HepG2 (cell line): ENCODE results near the gene TSR1. TPM values are rescaled to one million over a fixed set of nuclear protein-coding genes. Genes with fewer than 3 reads are reported as not detected.

ENCODE experiments used
- ATAC-seq: fragments of 200-7000 bp; cut with Tn5 transposase; 3 replicates; pipeline ENCODE4 v1.9.1; 2020; ENCODE audit warnings: mild to moderate bottlenecking, moderate library complexity
- BruUV-seq: library from RNA; stranded (reverse); fragments of 400-500 nt; replicated peaks from 2 replicates; lab custom pipeline; 2021; lab: Mats Ljungman, UMichigan
- CTCF ChIA-PET: fragments of 300-600 bp; formaldehyde crosslinking; extraction: SDS; loops from one replicate; lab custom pipeline; 2021; ENCODE audit warnings: low total read pairs, inconsistent platforms, low intra/inter-chr PET ratio; lab: Yijun Ruan, JAX
- POLR2A ChIA-PET: fragments of 350-600 bp; sonication (Branson Sonifier 250); formaldehyde crosslinking; loops from one replicate; lab custom pipeline; 2020; ENCODE audit warnings: antibody characterized with exemption, inconsistent platforms; lab: Yijun Ruan, JAX
- DNase-seq: peaks from one replicate; pipeline ENCODE4 v3.0.0-alpha.2; 2015; ENCODE audit warnings: low spot score
- FAIRE-seq: peaks from 3 replicates; lab custom pipeline; 2011; peaks lifted over from hg19 to GRCh38; lab: Jason Lieb, UNC
- H2AFZ ChIP-seq: one replicate; pipeline ENCODE4 v1.6.1; 2011; ENCODE audit warnings: low read length, inconsistent platforms
- H3K27ac ChIP-seq: fragments of 300-600 bp; 3 replicates; pipeline ENCODE4 v1.8.0; 2011; ENCODE audit warnings: mixed run types, mild to moderate bottlenecking, mixed read lengths, low read length, inconsistent platforms; ENCODE audit not compliant: insufficient read depth; ENCODE audit errors: extremely low read length
- H3K27me3 ChIP-seq, 2 experiments: fragments of 200-600 bp in 1 of 2; 2 replicates in 1 of 2; 3 replicates in 1 of 2; pipeline versions ENCODE4 v1.6.0 to v1.8.0; 2011; ENCODE audit warnings: low read length in 2 of 2, mild to moderate bottlenecking in 2 of 2, moderate library complexity in 2 of 2, inconsistent platforms in 1 of 2; ENCODE audit not compliant: insufficient read depth in 2 of 2, control insufficient read depth in 1 of 2
- H3K36me3 ChIP-seq, 2 experiments: fragments of 200-600 bp in 1 of 2; replicated peaks in 1 of 2; 2 replicates in 1 of 2; 3 replicates in 1 of 2; pipeline versions ENCODE4 v1.5.1 to v1.8.0; 2011; ENCODE audit warnings: low read length in 2 of 2, inconsistent platforms in 1 of 2; ENCODE audit not compliant: insufficient read depth in 2 of 2, control insufficient read depth in 1 of 2
- H3K4me1 ChIP-seq: 2 replicates; pipeline ENCODE4 v1.5.1; 2012; ENCODE audit warnings: low read length, inconsistent platforms; ENCODE audit not compliant: insufficient read depth
- H3K4me2 ChIP-seq: 2 replicates; pipeline ENCODE4 v1.6.0; 2011; ENCODE audit warnings: low read depth, low read length, inconsistent platforms
- H3K4me3 ChIP-seq, 3 experiments: fragments of 200-600 bp in 1 of 3; sonication (generic), shearing (Covaris generic) in 1 of 3; replicated peaks in 1 of 3; 2 replicates each; pipeline ENCODE4 v1.5.1; 2011 to 2016; ENCODE audit warnings: low read length in 3 of 3, inconsistent platforms in 2 of 3, low read depth in 2 of 3, mild to moderate bottlenecking in 2 of 3, control low read depth in 1 of 3, mixed read lengths in 1 of 3; ENCODE audit not compliant: insufficient read depth in 1 of 3
- H3K79me2 ChIP-seq: one replicate; pipeline ENCODE4 v1.6.1; 2011; ENCODE audit warnings: low read length, inconsistent platforms; ENCODE audit not compliant: insufficient read depth
- H3K9ac ChIP-seq: 2 replicates; pipeline ENCODE4 v1.6.0; 2011; ENCODE audit warnings: mild to moderate bottlenecking, low read depth, low read length, inconsistent platforms; ENCODE audit not compliant: insufficient read depth
- H3K9me3 ChIP-seq: 2 replicates; pipeline ENCODE4 v1.5.1; 2012; ENCODE audit warnings: mild to moderate bottlenecking, low read length
- H4K20me1 ChIP-seq: 2 replicates; pipeline ENCODE4 v1.6.0; 2011; ENCODE audit warnings: inconsistent platforms, mild to moderate bottlenecking, low read length, moderate library complexity; ENCODE audit not compliant: insufficient read depth
- AGO2 ChIP-seq: fragments of 200-400 bp; formaldehyde crosslinking; optimal IDR thresholded peaks from 2 replicates; pipeline ENCODE3; 2017; ENCODE audit warnings: mild to moderate bottlenecking, low read depth, low read length, moderate library complexity
- FOXA3 ChIP-seq: IDR thresholded peaks from 2 replicates; pipeline ENCODE4 v1.6.1; 2016; ENCODE audit warnings: missing genetic modification reagents, missing compliant biosample characterization
- FUBP1 ChIP-seq: sonication (generic); formaldehyde crosslinking; IDR thresholded peaks from 2 replicates; pipeline ENCODE4 v1.5.1; 2020; ENCODE audit warnings: missing genetic modification reagents, mild to moderate bottlenecking, borderline replicate concordance
- KDM5B ChIP-seq: sonication (generic); formaldehyde crosslinking; IDR thresholded peaks from 2 replicates; pipeline ENCODE4 v1.4.0; 2020; ENCODE audit warnings: missing genetic modification reagents, mild to moderate bottlenecking, borderline replicate concordance
- KMT2B ChIP-seq: IDR thresholded peaks from 2 replicates; pipeline ENCODE4 v1.6.1; 2016; ENCODE audit warnings: missing genetic modification reagents, missing compliant biosample characterization
- NR2F1 ChIP-seq, 2 experiments: fragments of 450-650 bp in 1 of 2; formaldehyde crosslinking in 1 of 2; IDR thresholded peaks; 2 replicates each; pipeline versions ENCODE4 v1.5.0 to v1.6.1; 2016 to 2020; ENCODE audit warnings: mild to moderate bottlenecking in 1 of 2, missing compliant biosample characterization in 1 of 2, missing genetic modification reagents in 1 of 2, moderate library complexity in 1 of 2
- TOE1 ChIP-seq: sonication (generic); formaldehyde crosslinking; IDR thresholded peaks from 2 replicates; pipeline ENCODE4 v1.4.0; 2020; ENCODE audit warnings: mild to moderate bottlenecking, missing genetic modification reagents
- ZNF441 ChIP-seq: sonication (generic); formaldehyde crosslinking; IDR thresholded peaks from 2 replicates; pipeline ENCODE4 v1.7.0; 2021; ENCODE audit warnings: missing genetic modification reagents, borderline replicate concordance
- ZNF609 ChIP-seq: sonication (generic); formaldehyde crosslinking; IDR thresholded peaks from 2 replicates; pipeline ENCODE4 v1.4.0; 2020; ENCODE audit warnings: mild to moderate bottlenecking, missing genetic modification reagents, borderline replicate concordance
- WGBS: methylation state at CpG from one replicate; pipeline ENCODE4 v1.1.6; 2017; ENCODE audit warnings: low lambda C conversion rate; 5-methylcytosine and 5-hydroxymethylcytosine counted together
- in situ Hi-C: cut with HindIII; loops from 2 replicates; pipeline ENCODE4 v1.10.0; 2017; ENCODE audit warnings: low pct_unique_long_range_greater_than_20kb; ENCODE audit not compliant: extremely low pct_ligation_motif_present
- intact Hi-C: fragments of 100-400 bp; cut with micrococcal nuclease; formaldehyde crosslinking; loops from one replicate; pipeline ENCODE4 v1.10.0; 2022; ENCODE audit not compliant: unreplicated experiment
- polyA plus RNA-seq, 8 experiments: library from polyadenylated mRNA; depleted of rRNA in 3 of 8; stranded (reverse) in 7 of 8; unstranded in 1 of 8; fragments of >200 nt; fragmentation: Illumina TruSeq in 4 of 8; extraction: Trizol in 4 of 8; gene quantifications; 2 replicates each; pipeline versions ENCODE4 v1.2.1 to v1.2.3, GENCODE V29; 2011 to 2016; ENCODE audit warnings: low read depth in 4 of 8, missing spikeins in 1 of 8, mixed read lengths in 1 of 8; ENCODE audit not compliant: insufficient read depth in 1 of 8
- total RNA-seq, 5 experiments: library from RNA; depleted of rRNA; stranded (reverse); fragments of >200 nt; fragmentation: Illumina TruSeq; extraction: Trizol; gene quantifications; 2 replicates each; pipeline ENCODE4 v1.2.3, GENCODE V29; 2016; ENCODE audit warnings: low read depth in 1 of 5

The TSR1 gene
- total and polyA plus RNA-seq, 2 of the 13 experiments (the other 11 are each of a cell fraction or from before 2014, with no cell fraction given), result 7.1 to 65.8 TPM

- H3K4me3 ChIP-seq, result no peak overlapping the region
- intact Hi-C loops, result no loop called here
- 91% methylated on average over 14 of the region's 19 CpGs for whole genome bisulfite sequencing
- H2AFZ ChIP-seq, result no peak overlapping the region
- no peak overlapping the region for H3K27ac ChIP-seq
- DNase-seq, result no peak
- no peaks in the 10 kb centered on the region for H3K9me3 ChIP-seq
- in situ Hi-C loops, result loop anchor here (5.0 kb wide), 1 partner anchor 37 kb away; no protein-coding TSS in a partner anchor
- H4K20me1 ChIP-seq, result no peaks in the 10 kb centered on the region
- peaks cover 9 to 14% of the 10 kb centered on the region in 2 experiments; a peak in 3 of 5 replicates for H3K36me3 ChIP-seq
- no peaks in the 10 kb centered on the region for H3K79me2 ChIP-seq
- POLR2A ChIA-PET, result no interaction called here
- ATAC-seq, result no peak
- CTCF ChIA-PET, result no interaction called here
- no peak overlapping the region for H3K9ac ChIP-seq
- H3K27me3 ChIP-seq, result no peaks in the 10 kb centered on the region
- TF ChIP-seq KDM5B (CRISPR knock-in tag) (no peak), AGO2 (peak; percentile 37)
- TF ChIP-seq, all 625 proteins: peak for 1
- H3K4me2 ChIP-seq, result no peak overlapping the region
- no peak for FAIRE-seq
- BruUV-seq, result no TSS peak
- no peaks in the 10 kb centered on the region for H3K4me1 ChIP-seq
These were observed 39.1 kb upstream of the TSR1 start for GRCh38 chr17:2375406-2375805.

GRCh38 chr17:2374549-2375285 lies 38.5 kb upstream of the TSR1 start:
- H3K36me3 ChIP-seq, result peaks cover 9 to 14% of the 10 kb centered on the region in 2 experiments; a peak in 3 of 5 replicates
- WGBS, result 94% methylated on average over 11 of the region's 11 CpGs
- no peak for TF ChIP-seq FUBP1 (CRISPR knock-in tag)
- no peak for TF ChIP-seq NR2F1 (CRISPR knock-in tag; IDR thresholded peaks at IDR 0.05)
- no peak for TF ChIP-seq ZNF609 (CRISPR knock-in tag)
- no peak for TF ChIP-seq KMT2B (CRISPR knock-in tag)
- TF ChIP-seq TOE1 (CRISPR knock-in tag), result no peak
- TF ChIP-seq FOXA3, result no peak
- TF ChIP-seq ZNF441 (CRISPR knock-in tag), result no peak

More at GRCh38 chr17:2374549-2375285, 38.5 kb upstream of the TSR1 start:
- intact Hi-C loops, result no loop called here
- in situ Hi-C loops, result loop anchor here (5.0 kb wide), 1 partner anchor 38 kb away; no protein-coding TSS in a partner anchor
- H3K4me1 ChIP-seq, result no peaks in the 10 kb centered on the region
- H4K20me1 ChIP-seq, result no peaks in the 10 kb centered on the region
- no peak overlapping the region for H2AFZ ChIP-seq
- no TSS peak for BruUV-seq
- FAIRE-seq (no peak), ATAC-seq (no peak), DNase-seq (no peak)
- no peaks in the 10 kb centered on the region for H3K27me3 ChIP-seq
- ChIA-PET CTCF (no interaction called here), POLR2A (no interaction called here)
- no peak overlapping the region for H3K4me2 ChIP-seq
- H3K27ac ChIP-seq, result no peak overlapping the region
- H3K4me3 ChIP-seq, result no peak overlapping the region
- H3K9ac ChIP-seq, result no peak overlapping the region
- H3K9me3 ChIP-seq, result no peaks in the 10 kb centered on the region
- H3K79me2 ChIP-seq, result no peaks in the 10 kb centered on the region
